Stimulated activated CD8-positive, alpha-beta memory T cell treated with anti-CD3 and anti-CD28 coated beads, Interleukin-15, amount 100 ng/mL, for 1 hour (primary cell): ENCODE measurements around the gene IRF2BP2.

ENCODE experiments used
- DNase-seq: peaks from one replicate; pipeline ENCODE4 v3.0.0-alpha.2; 2020; ENCODE audit warnings: low read depth

The IRF2BP2 gene

GRCh38 chr1:234634387-234634786 is 24.4 kb upstream of the IRF2BP2 start:
- DNase-seq, result no peak

DNA sequence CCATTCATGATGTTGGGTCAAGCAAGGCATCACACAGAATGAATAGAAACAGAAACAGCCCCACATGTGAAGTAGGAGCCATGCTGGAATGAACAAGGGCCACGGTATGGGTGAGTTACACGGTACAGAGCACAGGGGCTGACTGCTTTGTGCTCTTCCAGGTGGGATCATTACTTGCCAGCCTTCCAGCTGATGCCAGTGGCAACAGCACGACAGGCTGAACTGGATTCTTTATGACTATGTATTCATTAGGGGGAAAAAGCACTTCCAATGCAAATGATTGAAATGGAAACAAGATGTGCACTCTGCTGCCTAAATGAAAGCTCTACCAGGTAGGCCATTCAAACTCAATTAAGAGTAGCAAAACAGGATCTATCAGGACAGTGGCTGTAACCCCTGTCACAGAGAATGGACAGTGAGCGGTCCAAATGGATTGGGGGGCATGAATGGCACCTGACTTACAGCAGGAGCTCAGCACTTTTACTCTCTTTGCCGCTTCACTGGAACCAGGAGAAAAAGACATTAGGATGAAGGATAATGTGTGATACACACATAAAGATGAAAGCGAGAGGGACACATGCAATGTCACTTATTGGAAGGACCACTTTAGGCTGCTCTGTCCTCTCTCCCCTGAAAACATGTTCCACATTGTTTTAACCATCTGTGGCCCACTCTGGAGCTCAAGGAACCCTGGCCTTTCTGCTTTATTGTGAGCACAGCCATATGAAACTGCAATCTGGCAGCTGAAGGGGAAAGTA is 23.4 kb upstream of the IRF2BP2 start:
- DNase-seq, result no peak

DNA sequence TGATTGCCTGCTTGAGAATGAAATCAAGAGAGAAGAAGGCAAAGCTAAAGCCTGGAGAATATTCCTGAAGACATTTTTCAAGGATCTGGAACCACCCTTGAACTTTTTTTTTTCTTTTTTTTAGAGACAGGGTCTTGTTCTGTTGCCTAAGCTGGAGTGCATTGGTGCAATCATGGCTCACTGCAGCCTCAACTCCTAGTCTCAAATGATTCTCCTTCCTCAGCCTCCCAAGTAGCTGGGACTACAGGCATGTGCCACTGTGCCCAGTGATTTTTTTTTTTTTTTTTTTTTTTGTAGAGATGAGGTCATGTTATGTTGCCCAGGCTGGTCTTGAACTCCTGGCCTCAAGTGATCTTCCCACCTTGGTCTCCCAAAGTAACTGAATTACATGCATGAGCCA is 22.2 kb upstream of the IRF2BP2 start:
- DNase-seq, result no peak

DNA sequence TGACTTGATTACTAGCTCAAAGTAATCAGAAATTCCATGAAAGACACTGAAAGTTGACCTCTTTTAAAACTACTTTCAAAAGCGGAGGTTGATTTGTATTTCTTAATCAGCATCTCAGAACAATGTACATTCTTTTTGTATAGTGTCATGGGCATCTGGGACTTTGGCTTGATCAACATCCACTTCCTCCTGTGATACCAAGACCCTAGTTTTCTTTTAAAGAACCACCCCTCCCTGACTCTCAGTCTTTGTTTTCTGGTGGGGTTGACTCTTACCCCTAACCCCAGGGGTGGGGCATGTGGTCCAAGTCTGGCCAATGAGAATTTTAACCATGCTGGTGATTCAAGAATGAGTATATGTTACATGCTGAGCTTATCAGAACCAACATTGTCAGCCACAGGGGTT is 21.7 kb upstream of the IRF2BP2 start:
- DNase-seq, result no peak

DNA sequence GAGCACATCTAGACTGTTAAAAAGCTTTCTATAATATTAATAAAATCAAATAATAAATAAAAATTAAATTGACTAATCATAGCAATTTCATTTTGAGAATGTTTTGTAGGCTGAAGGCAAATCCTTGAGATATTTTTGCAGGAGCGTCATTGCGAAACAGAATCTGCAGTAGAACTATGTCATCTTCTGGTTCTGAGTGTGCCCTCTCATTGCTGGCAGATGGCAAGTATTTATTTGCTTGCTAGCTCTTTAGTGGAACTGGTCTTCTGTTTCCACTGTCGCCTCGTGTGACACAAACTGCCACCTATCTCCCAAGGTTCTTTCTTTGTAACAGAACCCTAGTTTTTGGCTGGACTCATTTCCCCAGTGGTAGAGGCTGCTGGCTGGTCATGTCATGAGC is 19.0 kb upstream of the IRF2BP2 start:
- DNase-seq, result no peak

GRCh38 chr1:234628089-234628488 is 18.1 kb upstream of the IRF2BP2 start:
- DNase-seq, result no peak

GRCh38 chr1:234627009-234627950 is 17.3 kb upstream of the IRF2BP2 start:
- no peak for DNase-seq

DNA sequence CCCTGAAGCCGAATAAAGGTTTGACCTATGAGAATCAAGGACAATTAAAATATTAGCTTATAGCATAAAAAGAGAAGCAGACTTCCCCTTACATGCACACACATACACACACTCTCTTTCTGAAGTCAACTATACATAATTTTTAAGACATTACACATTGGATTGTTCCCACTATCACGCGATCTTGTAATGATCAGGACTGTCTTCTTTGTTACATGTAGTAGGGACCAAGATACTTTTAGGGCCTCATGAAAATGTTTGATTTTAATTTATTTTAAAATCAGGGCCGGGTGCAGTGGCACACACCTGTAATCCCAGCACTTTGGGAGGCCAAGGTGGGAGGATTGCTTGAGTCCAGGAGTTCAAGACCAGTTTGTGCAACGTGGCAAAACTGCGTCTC is 16.4 kb upstream of the IRF2BP2 start:
- DNase-seq, result no peak

GRCh38 chr1:234624724-234625117 is 14.7 kb upstream of the IRF2BP2 start:
- no peak for DNase-seq

GRCh38 chr1:234621657-234622335 is 11.8 kb upstream of the IRF2BP2 start:
- DNase-seq, result no peak

DNA sequence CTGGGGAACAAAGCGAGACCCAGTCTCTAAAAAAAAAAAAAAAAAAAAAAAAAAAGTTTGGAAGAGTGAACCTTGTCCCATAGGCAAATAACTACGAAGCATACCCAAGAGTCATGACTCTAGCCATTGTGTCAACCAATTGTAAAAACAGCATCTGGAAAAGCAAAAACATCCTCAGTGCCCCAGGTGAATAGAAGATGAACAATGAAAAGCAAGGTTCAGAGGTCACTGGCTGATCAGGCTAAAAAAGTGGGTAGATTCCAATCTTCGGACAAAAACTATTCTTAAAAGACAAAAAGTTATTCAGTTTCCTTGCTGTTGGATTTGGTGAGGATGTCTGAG is 11.1 kb upstream of the IRF2BP2 start:
- DNase-seq, result no peak

DNA sequence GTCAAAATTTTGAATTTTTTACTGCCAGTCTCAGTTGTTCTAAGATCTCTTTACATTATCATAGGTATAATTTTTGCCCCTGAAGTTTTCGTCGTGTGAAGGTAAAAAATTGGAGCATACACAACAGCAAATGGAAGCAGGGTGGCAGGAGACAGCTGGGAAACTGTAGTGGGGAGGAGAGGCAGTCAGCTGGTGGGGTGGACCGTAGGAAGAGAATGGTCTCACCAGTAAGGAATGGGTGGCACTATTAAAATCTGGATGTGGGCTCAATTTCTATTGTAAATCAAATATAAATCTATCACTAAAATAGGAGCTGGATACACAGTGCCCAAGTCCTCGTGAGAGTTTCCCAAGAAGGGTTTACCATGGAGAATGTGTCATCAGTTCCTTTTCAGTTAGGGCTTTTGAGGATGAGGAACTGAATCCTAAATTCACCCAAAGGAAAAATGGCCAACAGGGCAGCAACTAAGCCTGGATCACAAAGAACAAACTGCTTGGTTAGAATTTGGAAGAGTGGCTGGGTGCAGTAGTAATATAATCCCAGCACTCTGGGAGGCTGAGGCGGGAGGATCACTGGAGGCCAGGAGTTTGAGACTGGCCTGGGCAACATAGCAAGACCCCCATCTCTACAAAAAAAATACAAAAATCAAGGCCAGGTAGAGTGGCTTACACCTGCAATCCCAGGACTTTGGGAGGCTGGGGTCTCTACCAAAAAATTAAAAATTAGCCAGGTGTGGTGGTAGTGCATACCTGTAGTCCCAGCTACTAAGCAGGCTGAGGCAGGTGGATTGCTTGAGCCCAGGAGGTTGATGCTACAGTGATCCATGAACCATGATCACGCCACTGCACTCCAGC is 10.5 kb upstream of the IRF2BP2 start:
- no peak for DNase-seq

GRCh38 chr1:234619794-234620247 is 9.8 kb upstream of the IRF2BP2 start:
- no peak for DNase-seq

- no peak for DNase-seq
These were observed 9.1 kb upstream of the IRF2BP2 start for GRCh38 chr1:234619071-234619480.

- DNase-seq, result no peak
These were observed 8.7 kb upstream of the IRF2BP2 start for GRCh38 chr1:234618737-234619049.

DNA sequence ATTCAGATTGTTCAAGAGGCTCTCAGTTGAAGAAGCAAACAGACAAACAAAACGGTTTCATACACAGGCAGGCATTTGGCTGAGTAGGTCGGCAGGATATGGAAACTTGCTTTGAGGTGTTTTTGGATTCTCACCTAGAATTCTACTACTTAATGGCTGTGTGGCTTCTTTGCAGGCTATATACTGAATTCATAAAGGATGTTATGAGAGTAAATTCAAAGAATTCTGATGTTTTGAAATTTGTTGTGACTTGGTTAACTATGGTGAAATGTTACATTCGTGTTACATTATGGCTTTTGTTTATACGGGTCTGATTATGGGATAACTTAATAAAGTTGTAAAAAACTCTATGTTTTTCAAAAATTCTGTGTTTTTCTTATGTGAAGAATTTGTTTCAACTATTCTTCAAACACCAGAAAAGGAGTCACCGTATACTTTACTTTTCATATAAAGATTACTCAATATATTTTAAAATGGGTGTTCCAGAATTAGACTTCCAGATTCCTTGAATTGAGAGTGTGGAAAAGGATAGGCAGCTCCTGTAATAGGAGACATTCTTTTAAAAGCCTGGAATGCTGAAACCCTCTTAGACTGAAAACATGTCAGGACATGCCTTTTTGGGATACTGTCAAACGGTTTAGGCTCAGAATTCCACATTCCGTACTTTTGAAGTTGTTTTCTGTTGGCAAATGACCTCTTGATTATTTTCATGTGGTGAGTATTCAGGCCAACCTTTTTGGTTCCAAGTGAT is 8.2 kb upstream of the IRF2BP2 start:
- DNase-seq, result no peak

DNA sequence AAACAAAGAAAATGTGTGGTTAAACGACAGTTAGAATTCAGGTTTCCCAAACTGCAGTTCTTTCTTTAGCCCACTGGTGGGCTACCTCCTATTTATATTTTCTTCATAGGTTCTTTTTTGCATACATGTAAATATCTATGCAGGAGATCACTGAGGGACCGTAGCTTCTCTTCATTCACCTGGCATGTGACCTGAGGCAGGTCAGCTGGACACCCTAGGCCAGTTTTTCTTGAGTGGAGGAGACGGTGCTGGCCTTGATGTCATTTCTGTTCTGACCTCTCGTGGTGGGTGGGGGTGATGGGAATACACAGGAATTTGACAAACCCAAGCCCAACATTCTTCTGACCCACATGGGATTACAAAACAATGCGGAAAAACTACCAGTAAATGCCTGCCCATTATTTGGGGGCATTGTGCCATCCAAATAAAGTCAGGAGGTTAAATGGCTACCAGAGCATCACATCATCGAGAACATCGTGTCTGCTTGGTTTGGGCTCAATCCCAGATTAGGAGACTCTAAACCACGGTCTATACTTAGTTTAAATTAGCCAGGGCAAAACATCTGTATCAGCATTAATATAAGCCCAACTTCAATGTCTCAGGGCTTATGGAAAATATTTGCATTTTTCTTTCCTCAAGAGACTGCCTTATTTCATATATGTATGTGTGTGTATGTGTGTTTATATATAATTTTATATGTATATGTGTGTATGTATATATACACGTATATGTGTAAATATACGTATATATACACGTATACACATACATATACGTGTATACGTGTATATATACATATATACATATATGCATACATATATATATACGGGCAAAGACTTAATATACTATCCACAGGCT is 7.4 kb upstream of the IRF2BP2 start:
- no peak for DNase-seq

- no peak for DNase-seq
These were observed 6.7 kb upstream of the IRF2BP2 start for GRCh38 chr1:234616644-234617043.

GRCh38 chr1:234614081-234614489 is 4.1 kb upstream of the IRF2BP2 start:
- DNase-seq, result no peak
